Measurements from ENCODE around the gene CPXM2.

GRCh38 chr10:123772645-123773508, 118.7 kb downstream of the CPXM2 start:
- TF ChIP-seq REST (IDR thresholded peaks at IDR 0.05; ENCODE audit: low read depth) (no peak), TAF1 (IDR thresholded peaks at IDR 0.05; ENCODE audit: low read depth) (no peak), EP300 (IDR thresholded peaks at IDR 0.05; ENCODE audit: borderline replicate concordance) (no peak), CEBPB (IDR thresholded peaks at IDR 0.05) (no peak), TCF12 (IDR thresholded peaks at IDR 0.05; ENCODE audit: low read depth) (no peak), RAD21 (IDR thresholded peaks at IDR 0.05; ENCODE audit: low read depth) (no peak), EGR1 (IDR thresholded peaks at IDR 0.05) (no peak), FOXM1 (IDR thresholded peaks at IDR 0.05; ENCODE audit: borderline replicate concordance, low read depth) (no peak), NFIC (IDR thresholded peaks at IDR 0.05) (no peak), CREB1 (IDR thresholded peaks at IDR 0.05; ENCODE audit: low read depth) (no peak), MAX (IDR thresholded peaks at IDR 0.05) (no peak), YY1 (IDR thresholded peaks at IDR 0.05; ENCODE audit: low read depth) (no peak)

Data from Ishikawa (cell line).